ENCODE data around the gene PCSK6. TPM values are rescaled to one million over a fixed set of nuclear protein-coding genes. Genes with fewer than 3 reads are reported as not detected.

Gene PCSK6
- total RNA-seq, 2 experiments from 2014 or later: 0.28 TPM; not detected in 1

DNA sequence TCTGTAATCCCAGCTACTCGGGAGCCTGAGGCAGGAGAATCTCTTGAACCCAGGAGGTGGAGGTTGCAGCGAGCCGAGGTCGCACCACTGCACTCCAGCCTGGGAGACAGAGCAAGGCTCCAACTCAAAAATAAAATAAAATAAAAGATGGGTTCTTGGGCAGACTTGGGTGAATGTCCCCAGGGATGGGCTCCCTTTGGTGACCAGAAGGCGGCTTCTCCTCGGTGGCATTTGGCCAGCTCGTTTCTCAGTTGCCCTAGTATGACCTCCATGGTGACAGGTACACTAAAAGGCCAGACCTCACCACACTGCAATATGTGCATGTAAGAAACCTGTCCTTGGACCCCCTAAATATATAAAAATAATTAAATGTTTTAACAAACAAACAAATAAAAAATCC is 118.4 kb downstream of the PCSK6 start:
- Histone ChIP-seq H3K36me3 (ENCODE audit: insufficient read depth, low read length) (no peaks in the 10 kb centered on the region), H3K4me3 (ENCODE audit: low read length) (no peak overlapping the region), H3K27me3 (ENCODE audit: control insufficient read depth in 1 of 2, insufficient read depth in 2 of 2, low read length in 2 of 2) (peaks cover 2 to 16% of the 10 kb centered on the region in 2 experiments), H3K27ac (ENCODE audit: low read depth in 1 of 2, low read length in 2 of 2) (no peak overlapping the region), H3K4me1 (ENCODE audit: insufficient read depth, low read length) (no peaks in the 10 kb centered on the region), H3K9me3 (ENCODE audit: control insufficient read depth in 1 of 2, insufficient read depth in 1 of 2, low read length in 2 of 2) (no peaks in the 10 kb centered on the region)
- Mint-ChIP-seq H3K9me3 (no peaks in the 10 kb centered on the region), H3K4me3 (no peak overlapping the region), H3K4me1 (ENCODE audit: low read depth) (peaks cover 4% of the 10 kb centered on the region), H3K27me3 (peaks cover 26% of the 10 kb centered on the region), H3K27ac (no peak overlapping the region), H3K36me3 (ENCODE audit: low read depth) (no peaks in the 10 kb centered on the region)
- TF ChIP-seq, protein P1, sequence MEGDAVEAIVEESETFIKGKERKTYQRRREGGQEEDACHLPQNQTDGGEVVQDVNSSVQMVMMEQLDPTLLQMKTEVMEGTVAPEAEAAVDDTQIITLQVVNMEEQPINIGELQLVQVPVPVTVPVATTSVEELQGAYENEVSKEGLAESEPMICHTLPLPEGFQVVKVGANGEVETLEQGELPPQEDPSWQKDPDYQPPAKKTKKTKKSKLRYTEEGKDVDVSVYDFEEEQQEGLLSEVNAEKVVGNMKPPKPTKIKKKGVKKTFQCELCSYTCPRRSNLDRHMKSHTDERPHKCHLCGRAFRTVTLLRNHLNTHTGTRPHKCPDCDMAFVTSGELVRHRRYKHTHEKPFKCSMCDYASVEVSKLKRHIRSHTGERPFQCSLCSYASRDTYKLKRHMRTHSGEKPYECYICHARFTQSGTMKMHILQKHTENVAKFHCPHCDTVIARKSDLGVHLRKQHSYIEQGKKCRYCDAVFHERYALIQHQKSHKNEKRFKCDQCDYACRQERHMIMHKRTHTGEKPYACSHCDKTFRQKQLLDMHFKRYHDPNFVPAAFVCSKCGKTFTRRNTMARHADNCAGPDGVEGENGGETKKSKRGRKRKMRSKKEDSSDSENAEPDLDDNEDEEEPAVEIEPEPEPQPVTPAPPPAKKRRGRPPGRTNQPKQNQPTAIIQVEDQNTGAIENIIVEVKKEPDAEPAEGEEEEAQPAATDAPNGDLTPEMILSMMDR (IDR thresholded peaks at IDR 0.05): no peak
- POLR2A ChIA-PET: no interaction called here
- intact Hi-C loops (cut with DNase I, micrococcal nuclease): no loop called here
- no peak for ATAC-seq (ENCODE audit: poor library complexity)
- DNase-seq: no peak
- CTCF ChIA-PET: no interaction called here

DNA sequence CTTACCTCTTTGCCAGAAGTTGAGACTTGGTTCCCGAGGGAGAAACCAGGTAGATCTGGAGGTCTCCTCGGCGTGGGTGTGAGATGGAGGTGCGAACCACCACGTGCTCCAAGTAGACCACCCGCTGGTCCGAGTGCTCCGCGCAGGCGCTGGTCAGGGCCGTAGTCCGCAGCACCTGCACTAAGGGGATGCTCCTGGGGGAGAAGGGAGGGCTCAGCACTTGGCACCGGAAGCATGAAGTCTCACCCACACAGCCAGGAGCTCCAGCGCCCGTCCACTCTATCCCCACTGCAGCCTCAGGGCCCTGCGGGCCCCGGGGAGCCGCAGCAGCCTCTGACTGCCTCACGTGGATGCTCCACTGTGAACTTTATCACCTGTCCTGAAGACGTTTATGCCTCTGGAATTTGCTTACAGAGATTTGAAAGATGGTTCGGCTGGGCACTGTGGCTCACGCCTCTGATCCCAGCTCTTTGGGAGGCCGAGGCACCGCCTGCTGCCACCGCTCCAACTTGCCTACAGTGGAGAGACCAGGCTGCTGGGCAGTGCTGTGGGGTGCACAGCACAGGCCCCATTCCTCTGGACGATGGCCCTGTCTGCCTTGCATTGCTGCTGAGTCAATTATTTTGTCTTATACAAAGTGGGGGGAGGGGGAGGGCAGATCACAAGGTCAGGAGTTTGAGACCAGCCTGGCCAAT is 119.0 kb downstream of the PCSK6 start:
- Mint-ChIP-seq H3K9me3 (no peaks in the 10 kb centered on the region), H3K36me3 (ENCODE audit: low read depth) (no peaks in the 10 kb centered on the region), H3K27me3 (peaks cover 30% of the 10 kb centered on the region), H3K4me1 (ENCODE audit: low read depth) (peaks cover 4% of the 10 kb centered on the region), H3K4me3 (no peak overlapping the region), H3K27ac (no peak overlapping the region)
- H3K4me3 ChIP-seq (ENCODE audit: low read length): no peak overlapping the region
- no peak overlapping the region for H3K27ac ChIP-seq (ENCODE audit: low read depth in 1 of 2, low read length in 2 of 2)
- intact Hi-C loops (cut with DNase I, micrococcal nuclease): no loop called here
- CTCF ChIA-PET: no interaction called here
- H3K36me3 ChIP-seq (ENCODE audit: insufficient read depth, low read length): no peaks in the 10 kb centered on the region
- POLR2A ChIA-PET: no interaction called here
- TF ChIP-seq, protein P1 (IDR thresholded peaks at IDR 0.05): no peak
- peaks cover 2 to 16% of the 10 kb centered on the region in 2 experiments for H3K27me3 ChIP-seq (ENCODE audit: control insufficient read depth in 1 of 2, insufficient read depth in 2 of 2, low read length in 2 of 2)
- no peak for ATAC-seq (ENCODE audit: poor library complexity)
- H3K9me3 ChIP-seq (ENCODE audit: control insufficient read depth in 1 of 2, insufficient read depth in 1 of 2, low read length in 2 of 2): no peaks in the 10 kb centered on the region
- no peak for DNase-seq
- H3K4me1 ChIP-seq (ENCODE audit: insufficient read depth, low read length): no peaks in the 10 kb centered on the region

DNA sequence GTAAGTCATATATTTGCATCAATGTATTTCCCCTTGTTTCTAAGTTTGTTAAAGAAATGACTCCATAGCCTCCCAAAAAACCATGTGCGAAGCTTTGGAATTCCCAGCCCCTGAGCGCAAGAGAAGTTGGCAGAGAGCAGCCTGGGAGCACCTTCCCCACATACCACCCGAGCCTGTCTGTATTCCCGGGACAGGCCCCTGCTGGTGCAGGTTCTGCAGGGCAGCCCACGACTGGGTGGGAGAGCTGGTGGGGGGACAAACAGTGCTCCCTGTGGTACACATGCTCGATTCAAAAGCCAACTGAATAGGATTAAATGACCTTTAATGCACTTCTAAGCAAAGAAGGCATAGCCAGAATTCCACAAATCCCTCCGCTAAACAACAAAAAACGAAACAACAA is 119.8 kb downstream of the PCSK6 start:
- TF ChIP-seq, protein P1 (IDR thresholded peaks at IDR 0.05): no peak
- Histone ChIP-seq H3K4me1 (ENCODE audit: insufficient read depth, low read length) (no peaks in the 10 kb centered on the region), H3K36me3 (ENCODE audit: insufficient read depth, low read length) (no peaks in the 10 kb centered on the region), H3K27ac (ENCODE audit: low read depth in 1 of 2, low read length in 2 of 2) (no peak overlapping the region), H3K9me3 (ENCODE audit: control insufficient read depth in 1 of 2, insufficient read depth in 1 of 2, low read length in 2 of 2) (no peaks in the 10 kb centered on the region), H3K27me3 (ENCODE audit: control insufficient read depth in 1 of 2, insufficient read depth in 2 of 2, low read length in 2 of 2) (peaks cover 2 to 16% of the 10 kb centered on the region in 2 experiments), H3K4me3 (ENCODE audit: low read length) (no peak overlapping the region)
- ATAC-seq (ENCODE audit: poor library complexity) (no peak), DNase-seq (no peak)
- Mint-ChIP-seq H3K36me3 (ENCODE audit: low read depth) (no peaks in the 10 kb centered on the region), H3K4me3 (no peak overlapping the region), H3K9me3 (peaks cover under 1% of the 10 kb centered on the region), H3K4me1 (ENCODE audit: low read depth) (peaks cover 4% of the 10 kb centered on the region), H3K27ac (no peak overlapping the region), H3K27me3 (peaks cover 33% of the 10 kb centered on the region)
- POLR2A ChIA-PET: no interaction called here
- intact Hi-C loops (cut with DNase I, micrococcal nuclease): no loop called here
- CTCF ChIA-PET: no interaction called here

Data from CD4-positive, alpha-beta T cell (primary cell).